ENCODE measurements around the gene RTCB. TPM values are rescaled to one million over a fixed set of nuclear protein-coding genes. Genes with fewer than 3 reads are reported as not detected.

RTCB gene
- total RNA-seq, 4 donors from 2014 or later = 45.2 to 95.1 (median 62.1) TPM

- TF ChIP-seq CTCF (IDR thresholded peaks at IDR 0.05; ENCODE audit: low read depth) = no peak
Observed at GRCh38 chr22:32411402-32411801, 645 bp downstream of the RTCB start.

- no peak for TF ChIP-seq CTCF (IDR thresholded peaks at IDR 0.05; ENCODE audit: low read depth)
Observed at GRCh38 chr22:32410459-32410858, 1.6 kb downstream of the RTCB start.

GRCh38 chr22:32409977-32410376 is 2.1 kb downstream of the RTCB start:
- TF ChIP-seq CTCF (IDR thresholded peaks at IDR 0.05; ENCODE audit: low read depth) = no peak

- no peak for TF ChIP-seq CTCF (IDR thresholded peaks at IDR 0.05; ENCODE audit: low read depth)
Observed at GRCh38 chr22:32407936-32408335, 4.1 kb downstream of the RTCB start.

GRCh38 chr22:32407312-32407711 is 4.7 kb downstream of the RTCB start:
- TF ChIP-seq CTCF (IDR thresholded peaks at IDR 0.05; ENCODE audit: low read depth) = no peak

- no peak for TF ChIP-seq CTCF (IDR thresholded peaks at IDR 0.05; ENCODE audit: low read depth)
Observed at GRCh38 chr22:32404021-32404420, 8.0 kb downstream of the RTCB start.

- no peak for TF ChIP-seq CTCF (IDR thresholded peaks at IDR 0.05; ENCODE audit: low read depth)
Observed at GRCh38 chr22:32401486-32401885, 10.6 kb downstream of the RTCB start.
